Activated CD4-positive, CD25-positive, alpha-beta regulatory T cell treated with anti-CD3 and anti-CD28 coated beads, Interleukin-2, amount 50 U/mL, for 72 hours (primary cell): ENCODE data around the gene CSNK2A1.
A peak's percentile ranks its signal among the peaks of the same experiment; 100 is the strongest.

Experiments used
- DNase-seq: peaks from one replicate; pipeline ENCODE4 v3.0.0; 2021

CSNK2A1 gene

DNA sequence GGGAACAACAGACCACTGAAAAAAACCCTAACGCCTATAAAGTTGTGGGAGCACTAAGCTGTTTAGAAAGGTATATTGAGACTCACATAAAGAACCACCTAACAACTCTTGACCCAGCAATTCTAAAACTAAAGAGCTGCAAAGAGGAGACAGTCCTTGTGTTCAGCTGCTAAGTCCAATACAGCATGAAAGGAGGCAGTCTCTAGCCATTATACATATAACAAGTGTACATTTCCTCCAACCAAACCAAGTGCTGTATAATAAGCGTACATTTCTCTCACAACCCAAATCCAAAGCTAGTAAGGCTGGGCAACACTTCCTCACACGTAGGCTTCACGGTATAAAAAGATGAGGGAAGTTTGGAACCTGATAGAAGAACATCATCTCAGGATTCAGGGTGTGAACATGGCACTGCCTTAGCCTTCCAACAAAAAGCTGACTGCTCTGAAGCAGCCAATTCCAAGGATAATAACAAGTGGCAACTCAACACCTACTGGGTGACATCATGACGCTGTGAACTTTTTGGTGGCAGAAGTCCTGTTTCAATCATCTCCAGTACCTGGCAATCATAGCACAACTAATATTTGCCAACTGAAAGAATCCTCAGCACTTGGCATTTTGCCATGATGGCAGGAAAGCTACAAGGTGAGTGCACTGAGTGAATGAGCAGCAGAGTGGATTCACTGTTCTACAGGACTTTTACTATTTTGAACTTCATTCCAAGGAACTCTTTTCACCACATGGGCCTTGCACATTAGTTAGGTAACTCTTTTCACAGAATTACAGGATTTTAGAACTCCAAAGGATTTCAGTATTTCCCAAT, 97.9 kb downstream of the CSNK2A1 start:
- no peak for DNase-seq

DNA sequence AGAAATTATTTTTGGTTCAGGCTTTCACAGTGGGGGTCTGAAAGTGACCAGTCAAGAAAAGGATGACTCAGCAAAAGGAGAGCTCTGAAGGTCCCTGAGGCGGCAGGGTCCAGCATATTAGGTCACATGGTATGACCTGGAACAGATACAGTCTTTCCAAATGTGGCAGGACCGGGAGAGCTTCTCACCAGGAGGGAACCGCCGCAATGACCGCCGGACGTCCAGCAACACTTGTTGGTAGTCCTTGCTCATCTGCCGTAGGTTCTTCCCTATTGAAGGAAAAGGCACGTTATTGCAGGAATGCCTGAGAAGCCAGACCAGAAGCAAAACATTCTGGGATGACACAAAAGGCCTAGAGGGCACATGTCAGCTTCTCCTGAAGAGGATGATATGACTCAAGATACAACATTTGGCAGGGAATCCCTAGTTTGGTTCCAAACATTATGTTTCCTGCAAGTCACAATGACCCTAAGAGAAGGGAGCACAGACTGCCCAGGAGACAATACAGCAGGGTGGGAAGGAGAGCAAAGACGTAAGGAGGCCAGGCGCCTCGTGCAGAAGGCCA, 98.6 kb downstream of the CSNK2A1 start:
- no peak for DNase-seq

GRCh38 chr20:444117-444516, 99.5 kb downstream of the CSNK2A1 start:
- no peak for DNase-seq

GRCh38 chr20:443223-443775, 100.3 kb downstream of the CSNK2A1 start:
- no peak for DNase-seq

GRCh38 chr20:440636-441035, 103.0 kb downstream of the CSNK2A1 start:
- DNase-seq: no peak

- no peak for DNase-seq
These were observed 103.4 kb downstream of the CSNK2A1 start for GRCh38 chr20:440148-440547.

GRCh38 chr20:438571-439469, 104.8 kb downstream of the CSNK2A1 start:
- DNase-seq: peak; percentile 57

DNA sequence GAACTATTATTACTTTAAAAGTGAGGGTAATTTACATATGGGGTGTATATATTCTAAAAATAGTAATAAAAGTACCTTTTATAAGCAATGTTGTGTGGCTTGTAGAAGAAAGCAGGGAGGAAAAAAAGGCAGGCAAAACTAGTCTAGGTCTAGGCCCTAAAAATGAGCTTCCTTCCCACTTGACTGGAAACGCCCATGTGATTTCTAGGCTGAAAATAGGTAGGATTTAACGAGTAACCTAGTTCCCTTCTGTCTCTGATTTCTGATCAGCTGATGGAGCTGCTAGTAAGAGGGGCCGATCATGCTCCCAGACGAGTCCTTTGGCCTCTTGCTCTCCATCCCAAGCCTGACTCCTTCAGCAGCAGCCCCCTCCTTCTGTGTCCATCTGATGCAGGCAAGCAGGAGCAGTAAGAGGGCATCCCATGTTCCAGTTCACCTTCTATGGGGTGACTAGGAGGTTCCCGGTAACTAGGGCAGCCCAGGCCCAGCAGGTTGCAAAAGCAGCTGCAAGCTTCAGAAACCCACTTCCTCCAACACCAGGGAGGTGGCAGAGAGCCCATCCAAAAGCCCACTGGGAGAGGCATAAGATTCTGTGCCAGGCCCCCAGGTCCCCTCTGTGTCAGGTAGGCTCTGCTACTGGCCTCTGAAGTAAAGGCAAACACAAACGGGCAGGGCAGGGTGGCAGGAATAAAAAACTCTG, 105.7 kb downstream of the CSNK2A1 start:
- no peak for DNase-seq

DNA sequence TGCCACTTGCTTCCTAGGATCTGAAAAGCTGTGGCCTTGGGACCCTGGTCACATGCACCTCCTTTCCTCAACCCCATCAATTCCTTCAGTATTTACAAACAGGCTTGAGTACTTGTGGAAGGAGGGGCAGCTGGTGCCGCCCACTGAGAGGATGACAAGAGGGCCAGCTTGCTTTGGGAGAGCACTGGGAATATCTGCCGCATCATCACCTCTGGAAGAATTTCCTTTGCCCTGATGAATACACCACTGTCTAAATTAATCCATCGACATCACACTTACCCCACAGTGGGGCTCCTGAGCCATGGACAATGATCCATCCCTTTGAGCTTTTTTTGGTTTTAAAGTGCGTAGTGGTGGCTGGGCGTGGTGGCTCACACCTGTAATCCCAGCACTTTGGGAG, 107.1 kb downstream of the CSNK2A1 start:
- DNase-seq: no peak

GRCh38 chr20:435558-435957, 108.0 kb downstream of the CSNK2A1 start:
- no peak for DNase-seq

- DNase-seq: no peak
These were observed 108.8 kb downstream of the CSNK2A1 start for GRCh38 chr20:434661-435419.

GRCh38 chr20:434221-434620, 109.4 kb downstream of the CSNK2A1 start:
- no peak for DNase-seq

DNA sequence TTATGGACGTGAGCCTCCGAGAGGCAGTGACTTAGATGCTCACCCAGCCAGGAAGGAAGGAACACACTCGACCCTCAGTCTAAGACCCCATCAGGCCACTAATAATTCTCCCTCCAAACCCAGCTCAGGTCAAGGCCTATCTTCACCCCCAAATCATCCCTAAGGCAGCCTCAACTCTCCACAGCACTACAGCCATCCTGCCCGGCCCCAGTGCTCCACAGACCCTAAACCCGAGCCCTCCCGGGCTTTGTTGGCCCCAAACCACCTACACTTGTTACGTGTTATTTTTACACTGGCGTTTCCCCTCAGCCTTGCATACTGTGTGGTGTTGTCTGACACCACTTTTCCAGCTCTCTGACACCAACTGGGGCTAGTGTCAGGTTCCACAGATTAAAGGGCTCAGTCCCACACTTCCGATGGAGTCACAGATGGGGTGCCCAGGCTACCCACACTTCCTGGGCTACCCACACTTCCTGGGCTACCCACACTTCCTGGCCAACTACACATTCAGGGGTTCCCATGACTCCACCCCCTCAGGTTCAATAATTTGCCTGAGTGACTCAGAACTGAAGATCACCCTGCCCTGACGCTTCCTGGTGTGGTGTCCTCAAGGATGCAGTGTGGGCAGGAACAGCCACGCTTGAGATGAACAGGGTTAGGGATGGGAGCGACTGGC, 110.2 kb downstream of the CSNK2A1 start:
- DNase-seq: peak; percentile 46

DNA sequence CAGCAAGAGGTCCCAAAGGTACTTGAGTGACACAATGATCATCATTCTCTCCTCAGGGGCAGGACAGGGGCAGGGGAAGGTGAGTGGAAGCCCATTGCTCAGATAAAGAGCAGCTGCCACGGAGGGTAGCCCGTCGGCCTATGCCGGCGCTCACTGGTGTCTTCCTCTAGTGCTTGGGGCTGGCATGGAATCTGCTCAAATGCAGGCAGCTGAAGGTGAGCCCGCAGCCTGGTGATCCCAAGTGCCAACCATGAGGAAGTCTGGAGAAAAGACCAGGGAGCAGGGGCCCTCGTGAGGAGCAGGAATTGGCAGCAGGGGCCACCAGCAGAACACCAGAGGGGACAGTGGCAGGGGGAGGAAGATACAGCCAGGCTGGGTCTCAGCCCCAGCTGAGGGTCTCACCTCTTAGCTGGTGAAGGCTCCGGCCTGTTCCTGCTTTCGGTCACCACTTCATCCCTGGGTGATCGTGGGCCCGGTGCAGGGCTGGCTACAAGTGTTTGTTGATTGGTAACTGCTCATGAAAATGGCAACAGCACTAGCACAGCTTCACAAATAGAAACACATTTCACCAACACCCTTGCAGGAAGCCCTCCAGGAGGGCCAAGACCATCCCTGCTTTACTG, 110.8 kb downstream of the CSNK2A1 start:
- no peak for DNase-seq

GRCh38 chr20:432208-432607, 111.4 kb downstream of the CSNK2A1 start:
- DNase-seq: no peak

DNA sequence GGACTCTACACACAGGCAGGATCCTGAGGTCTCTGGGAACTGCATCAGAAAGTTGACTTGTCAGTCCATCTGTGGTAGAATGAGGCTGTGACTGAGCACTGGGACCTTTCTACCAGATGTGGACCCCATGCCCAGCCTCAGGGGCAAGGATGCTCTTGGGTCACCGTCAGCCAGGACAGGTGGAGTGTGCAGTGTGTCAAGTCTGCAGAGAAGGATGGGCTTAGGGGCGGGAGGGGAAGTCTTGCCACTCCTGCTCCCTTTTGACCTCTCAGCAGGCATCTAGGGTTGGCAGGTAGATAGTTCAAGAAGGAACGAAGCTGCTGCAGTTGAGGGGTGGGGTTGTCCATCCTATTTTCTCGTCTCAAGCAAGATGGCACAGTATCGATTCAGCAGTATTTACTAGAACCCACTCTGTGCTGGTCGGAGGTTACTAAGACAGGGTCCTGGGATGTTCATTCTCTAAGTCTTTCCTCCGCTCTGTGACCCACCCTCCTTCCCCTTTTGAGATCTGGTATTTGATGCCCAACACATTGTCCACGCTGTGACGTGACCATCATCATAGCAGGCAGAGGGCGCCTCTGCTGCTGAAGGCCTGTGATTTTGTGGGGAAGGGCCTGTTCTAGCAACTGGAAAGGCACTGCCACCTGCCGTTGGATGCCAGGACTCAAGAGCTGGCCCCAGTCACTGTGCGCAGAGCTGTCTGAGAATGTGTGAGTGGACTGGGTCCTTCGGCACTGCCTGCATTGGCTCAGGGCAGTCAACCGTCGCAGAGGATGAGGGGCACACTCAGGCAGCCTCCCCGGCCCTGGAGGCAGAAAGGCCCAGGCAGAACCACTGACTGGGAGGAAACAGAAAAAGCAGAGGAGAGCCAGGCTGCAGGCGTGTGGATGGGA, 112.3 kb downstream of the CSNK2A1 start:
- DNase-seq: no peak

DNA sequence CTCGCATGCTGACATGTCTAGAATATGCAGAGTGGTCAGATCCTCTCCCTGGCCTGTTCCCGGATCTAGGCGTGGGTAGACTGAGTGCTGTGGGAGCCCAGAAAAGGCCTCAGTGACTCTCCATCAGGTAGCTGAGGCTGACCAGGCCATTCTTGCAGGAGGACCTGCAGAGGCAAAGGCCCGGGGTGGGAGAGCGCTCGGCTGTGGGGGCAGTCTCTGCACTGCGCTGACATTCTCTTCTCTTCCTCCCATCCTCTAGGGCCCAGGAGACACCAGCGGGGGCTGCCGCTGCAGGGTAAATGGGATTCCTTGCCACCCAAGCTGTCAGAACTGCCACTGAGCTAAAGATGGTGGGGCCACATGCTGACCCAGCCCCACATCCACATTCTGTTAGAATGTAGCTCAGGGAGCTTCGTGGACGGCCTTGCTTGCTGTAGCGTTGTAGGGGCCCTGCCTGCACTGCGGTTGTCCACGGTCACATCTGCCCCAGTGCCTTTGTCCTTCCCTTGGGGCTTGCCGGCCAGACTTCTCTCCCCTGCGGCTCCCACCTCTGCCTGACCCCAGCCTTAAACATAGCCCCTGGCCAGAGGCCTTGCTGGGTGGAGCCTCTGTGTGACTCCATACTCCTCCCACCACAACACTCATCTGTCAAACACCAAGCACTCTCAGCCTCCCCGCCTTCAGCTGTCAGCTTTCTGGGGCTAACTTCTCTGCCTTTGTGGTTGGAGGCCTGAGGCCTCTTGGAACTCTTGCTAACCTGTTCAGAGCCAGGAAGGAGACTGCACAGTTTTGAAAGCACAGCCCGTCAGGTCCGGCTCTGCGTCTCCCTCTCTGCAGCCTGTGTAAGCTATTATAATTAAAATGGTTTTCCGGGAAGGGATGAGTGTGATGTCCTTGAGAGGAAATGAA, 113.2 kb downstream of the CSNK2A1 start:
- DNase-seq: no peak

GRCh38 chr20:428658-429200, 114.9 kb downstream of the CSNK2A1 start:
- no peak for DNase-seq
